IPS DF 19.7 (cell line): ENCODE results near the gene BAZ2B.

Experiments used
- DNase-seq: peaks from one replicate; pipeline ENCODE4 v3.0.0-alpha.2; 2013; ENCODE audit warnings: low read depth, low spot score

The BAZ2B gene

DNA sequence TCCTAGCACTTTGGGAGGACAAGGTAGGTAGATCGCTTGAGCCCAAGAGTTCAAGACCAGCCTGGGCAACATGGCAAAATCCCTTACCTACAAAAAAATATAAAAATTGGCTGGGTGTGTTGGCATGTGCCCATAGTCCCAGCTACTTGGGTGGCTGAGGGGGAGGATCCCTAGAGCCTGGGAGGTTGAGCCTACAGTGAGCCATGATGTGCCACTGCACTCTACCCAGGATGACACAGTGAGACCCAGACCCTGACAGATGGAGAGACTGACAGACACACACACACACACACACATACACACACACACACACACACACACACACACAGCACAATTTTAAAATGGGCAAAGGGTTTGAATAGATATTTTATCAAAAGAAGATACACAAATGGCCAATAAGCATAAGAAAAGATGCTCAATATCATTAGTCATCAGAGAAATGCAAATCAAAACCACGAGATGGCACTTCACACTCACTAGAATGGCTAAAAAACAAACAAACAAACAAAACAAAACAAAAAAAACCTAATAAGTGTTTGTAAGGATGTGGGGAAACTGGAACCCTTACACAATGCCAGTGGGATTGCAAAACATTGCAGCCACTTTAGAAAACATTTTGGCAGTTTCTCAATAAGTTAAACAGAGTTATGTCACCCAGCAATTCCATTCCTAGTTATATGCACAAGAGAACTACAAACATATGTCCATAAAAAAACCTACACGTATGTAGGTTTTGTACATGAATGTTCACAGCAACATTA lies 42.3 kb downstream of the BAZ2B start:
- DNase-seq, result no peak

GRCh38 chr2:159573294-159573693 lies 43.1 kb downstream of the BAZ2B start:
- no peak for DNase-seq

DNA sequence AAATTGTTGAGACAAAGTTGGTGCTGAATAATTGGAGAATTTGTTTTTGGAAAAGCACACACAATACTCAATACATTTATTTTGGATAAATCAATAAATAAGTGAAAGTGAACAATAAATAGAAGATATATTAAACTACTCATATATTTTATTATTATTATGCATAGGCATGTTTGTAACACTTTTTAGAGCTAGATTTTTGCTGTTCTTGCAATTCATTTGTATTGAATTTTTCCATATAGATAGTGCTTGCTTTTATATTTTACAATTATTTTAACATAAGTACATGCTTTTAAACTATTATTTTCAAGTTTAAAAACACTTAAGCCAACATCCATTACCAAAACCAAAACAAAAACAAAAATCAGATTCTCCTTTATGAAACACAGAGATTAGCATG lies 43.9 kb downstream of the BAZ2B start:
- DNase-seq, result no peak

GRCh38 chr2:159571540-159572260 lies 44.6 kb downstream of the BAZ2B start:
- no peak for DNase-seq

DNA sequence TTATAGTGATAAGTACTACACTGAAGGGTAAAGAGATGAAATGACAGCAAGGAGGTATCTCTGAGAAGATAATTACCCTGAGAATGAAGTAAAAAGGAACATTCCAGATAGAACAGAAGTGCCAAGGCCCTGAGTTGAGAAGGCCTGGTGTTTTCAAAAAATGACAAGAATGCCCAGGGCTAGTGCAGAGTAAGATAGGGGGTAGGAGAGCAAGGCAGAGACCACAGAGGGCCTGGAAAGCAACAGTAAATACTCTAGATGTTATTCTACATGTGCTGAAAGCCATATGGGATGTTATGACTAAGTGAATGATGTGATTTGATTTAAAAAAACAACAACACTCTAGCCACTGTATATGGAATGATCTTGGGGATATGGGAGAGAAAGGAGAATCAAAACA lies 52.3 kb downstream of the BAZ2B start:
- DNase-seq, result no peak

DNA sequence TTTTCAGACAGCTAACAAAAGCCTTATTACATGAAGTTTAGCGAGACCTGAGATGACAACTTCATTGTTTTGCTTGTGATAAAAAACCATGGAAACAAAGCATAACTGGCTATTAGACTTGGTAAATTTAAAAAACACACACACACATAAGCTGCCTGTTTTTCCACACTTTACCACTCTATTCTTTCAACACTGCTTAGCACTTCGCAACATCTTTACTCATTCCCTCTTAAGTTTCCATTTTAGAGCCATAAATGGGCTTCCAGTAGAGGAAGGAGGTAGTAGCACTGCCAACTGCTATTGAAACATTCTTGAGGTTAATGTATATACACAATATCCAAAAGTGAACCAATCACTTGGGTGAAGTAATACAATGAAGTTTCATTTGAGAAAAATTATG lies 54.1 kb downstream of the BAZ2B start:
- no peak for DNase-seq

DNA sequence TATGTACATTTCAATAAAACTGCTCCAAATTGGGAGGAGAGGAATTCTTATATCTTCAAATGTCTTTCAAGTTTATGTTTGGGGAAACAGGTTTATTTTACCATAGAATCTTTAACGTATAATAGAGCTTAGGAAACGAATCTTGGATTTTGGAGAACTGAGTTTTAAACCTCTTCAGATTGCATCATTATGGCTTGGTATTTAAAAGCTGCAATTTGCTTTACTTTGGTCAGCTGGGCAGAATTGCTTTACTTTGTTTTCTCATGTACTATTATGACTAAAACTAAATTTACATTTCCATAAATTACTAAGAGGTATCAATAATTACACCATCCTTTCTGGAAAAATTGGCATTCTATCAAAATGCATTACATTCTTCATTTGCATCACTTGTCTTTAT lies 54.6 kb downstream of the BAZ2B start:
- DNase-seq, result no peak

DNA sequence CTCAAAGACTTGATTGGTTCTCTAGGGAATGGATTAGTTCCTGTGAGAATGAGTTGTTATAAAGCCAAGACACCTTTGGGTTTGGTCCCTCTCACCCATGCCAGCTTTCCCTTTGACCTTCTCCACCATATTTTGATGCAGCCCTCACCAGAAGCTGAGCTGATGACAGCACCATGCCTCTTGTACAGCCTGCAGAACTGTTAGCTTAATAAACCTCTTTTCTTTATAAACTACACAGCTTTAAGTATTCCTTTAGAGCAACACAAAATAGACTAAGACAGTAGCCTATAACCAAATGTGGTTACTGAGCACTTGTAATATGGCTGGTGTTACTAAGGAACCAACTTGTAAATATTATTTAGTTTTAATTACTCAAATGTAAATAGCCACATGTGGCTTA lies 55.1 kb downstream of the BAZ2B start:
- no peak for DNase-seq

DNA sequence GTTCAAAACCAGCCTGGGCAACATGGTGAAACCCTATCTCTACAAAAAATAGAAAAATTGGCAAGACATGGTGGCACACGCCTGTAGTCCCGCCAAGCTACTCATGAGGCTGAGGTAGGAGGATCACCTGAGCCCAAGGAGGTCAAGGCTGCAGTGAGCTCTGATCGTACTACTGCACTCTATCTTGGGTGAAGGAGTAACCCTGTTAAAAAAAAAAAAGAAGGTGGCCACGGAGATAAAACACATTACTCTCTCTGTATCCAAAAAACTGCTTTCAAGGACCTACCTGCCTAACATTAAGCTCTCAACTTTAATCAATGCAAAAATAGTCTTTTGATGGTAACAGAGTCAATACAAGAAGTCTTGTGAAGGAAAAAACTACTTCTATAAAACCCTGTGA lies 57.3 kb downstream of the BAZ2B start:
- DNase-seq, result no peak

- no peak for DNase-seq
Observed at GRCh38 chr2:159558479-159558878, 57.9 kb downstream of the BAZ2B start.

DNA sequence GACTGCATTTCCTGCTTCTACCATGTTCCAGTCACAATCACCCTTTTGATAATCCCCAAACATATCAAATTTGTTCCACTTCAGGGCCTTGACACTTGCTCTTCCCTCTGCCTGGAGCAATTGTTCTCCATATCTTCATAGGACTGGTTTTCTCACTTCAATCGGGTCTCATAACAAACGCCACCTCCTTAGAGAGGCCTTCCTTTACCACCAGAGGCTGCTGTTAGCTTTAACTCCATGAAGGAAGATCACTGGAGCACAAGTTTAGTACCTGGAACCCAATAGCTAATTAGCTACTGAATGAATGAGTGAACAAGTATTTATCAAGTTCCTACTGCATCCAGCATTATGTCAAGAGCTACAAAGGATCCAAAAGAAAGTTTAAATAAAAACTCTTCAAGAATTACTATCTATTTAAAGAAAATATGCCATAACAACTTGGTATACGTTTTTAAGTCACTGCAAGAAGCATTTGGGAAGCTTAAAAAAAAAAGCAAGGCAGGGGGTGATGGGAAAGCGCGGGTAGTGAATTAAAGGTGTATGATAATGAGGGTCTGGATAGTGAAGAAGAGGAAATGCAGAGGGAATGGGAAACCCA lies 58.8 kb downstream of the BAZ2B start:
- DNase-seq, result peak; percentile 7

DNA sequence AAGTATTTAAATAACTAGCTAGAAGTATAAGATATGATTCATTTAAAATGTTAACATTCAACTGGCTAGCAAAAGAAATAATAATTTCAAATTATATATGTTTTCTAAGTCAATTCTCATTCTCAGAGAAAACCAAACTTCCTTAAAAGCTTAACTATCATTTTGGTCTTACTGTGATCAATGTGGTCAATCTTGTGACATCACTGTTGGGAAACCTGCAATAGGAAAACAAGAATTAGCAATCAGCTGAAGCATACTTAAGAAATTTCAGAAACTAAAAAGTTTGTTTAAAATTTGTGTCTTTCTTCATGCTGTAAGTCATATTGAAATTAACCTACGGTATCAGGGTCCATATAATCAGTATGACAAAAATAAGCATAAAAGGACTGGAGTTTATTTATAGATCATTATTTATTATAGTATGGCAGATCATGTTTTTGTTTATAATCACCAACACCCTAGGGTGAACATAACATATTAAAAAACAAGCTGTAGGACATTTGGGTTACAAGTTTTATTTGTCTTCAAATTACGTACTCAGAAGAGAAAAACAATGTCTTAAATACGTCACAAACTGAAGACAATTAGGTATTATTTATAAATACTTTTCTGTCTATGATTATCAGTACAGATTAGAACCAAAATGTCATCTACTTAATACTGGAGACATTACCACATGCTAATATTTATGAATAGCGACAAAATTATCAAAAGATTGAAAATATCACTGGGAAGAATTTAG lies 60.5 kb downstream of the BAZ2B start:
- DNase-seq, result no peak

DNA sequence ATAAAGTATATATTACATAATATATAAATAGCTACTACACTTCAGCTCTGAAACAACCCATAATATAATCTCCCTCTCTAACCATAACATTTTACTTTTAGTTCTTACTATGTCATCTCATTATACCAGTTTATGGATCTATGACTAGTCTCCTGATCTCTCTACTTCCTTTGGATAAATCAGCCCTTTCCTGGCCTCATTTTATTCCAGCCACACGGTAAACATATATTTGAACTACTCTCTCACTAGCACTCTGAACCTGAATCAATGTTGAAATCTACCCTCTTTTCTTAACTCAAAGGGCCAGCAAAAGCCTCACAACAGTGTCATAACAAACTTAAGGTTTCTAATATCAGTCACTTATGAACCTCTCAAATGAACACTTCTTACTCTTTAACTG lies 62.6 kb downstream of the BAZ2B start:
- no peak for DNase-seq

DNA sequence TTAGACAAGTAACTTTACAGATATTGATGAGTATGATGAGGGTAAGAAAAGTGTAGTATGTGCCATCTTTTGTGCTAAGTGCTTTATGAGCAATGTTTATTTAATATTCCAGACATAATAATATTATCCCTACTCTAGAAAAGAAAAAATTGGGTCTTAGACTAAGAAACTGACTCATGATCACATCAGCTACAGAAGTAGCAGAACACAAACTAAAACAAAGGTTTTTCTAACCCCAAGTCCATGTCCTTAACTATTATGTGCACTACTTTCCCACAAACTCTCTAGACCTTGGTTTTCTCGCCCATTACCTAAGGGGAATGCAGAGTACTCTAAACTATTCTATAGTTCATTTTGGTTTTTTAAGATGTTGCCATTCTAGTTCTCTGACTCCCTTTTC lies 64.5 kb downstream of the BAZ2B start:
- DNase-seq, result no peak

- no peak for DNase-seq
Observed at GRCh38 chr2:159550231-159550630, 66.1 kb downstream of the BAZ2B start.

DNA sequence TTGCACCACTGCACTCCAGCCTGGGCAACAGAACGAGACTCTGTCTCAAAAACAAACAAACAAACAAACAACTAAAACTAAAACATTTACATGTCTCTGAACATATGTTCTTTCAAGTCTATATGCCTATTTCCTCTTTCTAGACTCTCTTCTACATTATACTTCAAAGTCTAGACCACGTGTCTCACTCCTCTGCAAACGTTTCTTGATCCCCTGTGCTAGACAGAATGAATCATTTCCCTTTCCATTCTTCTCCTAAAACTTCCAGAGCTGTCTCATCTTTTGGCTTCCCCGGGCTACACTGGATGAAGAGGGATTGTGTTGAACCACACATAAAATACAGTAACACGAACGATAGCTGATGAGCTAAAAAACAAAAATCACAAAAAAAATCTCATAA lies 67.1 kb downstream of the BAZ2B start:
- no peak for DNase-seq

- DNase-seq, result no peak
Observed at GRCh38 chr2:159546716-159547430, 69.5 kb downstream of the BAZ2B start.

GRCh38 chr2:159546039-159546438 lies 70.3 kb downstream of the BAZ2B start:
- DNase-seq, result no peak

GRCh38 chr2:159545085-159545484 lies 71.3 kb downstream of the BAZ2B start:
- DNase-seq, result no peak

DNA sequence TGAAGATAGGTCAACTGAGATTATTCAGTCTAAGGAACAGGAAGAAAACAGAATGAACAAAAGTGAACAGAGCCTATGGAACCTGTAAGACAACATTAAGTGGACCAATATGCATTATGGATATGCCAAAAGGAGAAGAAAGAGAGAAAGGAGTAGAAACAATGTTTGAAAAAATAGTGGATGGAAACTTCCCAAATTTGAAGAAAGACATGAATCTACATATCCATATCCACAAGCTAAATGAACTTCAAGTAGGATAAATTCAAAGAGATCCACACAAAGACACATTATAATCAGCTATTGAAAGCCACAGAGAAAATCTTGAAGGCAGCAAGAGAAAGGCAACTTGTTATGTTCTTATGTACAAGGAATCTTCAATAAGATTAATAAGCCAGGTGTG lies 74.2 kb downstream of the BAZ2B start:
- no peak for DNase-seq

DNA sequence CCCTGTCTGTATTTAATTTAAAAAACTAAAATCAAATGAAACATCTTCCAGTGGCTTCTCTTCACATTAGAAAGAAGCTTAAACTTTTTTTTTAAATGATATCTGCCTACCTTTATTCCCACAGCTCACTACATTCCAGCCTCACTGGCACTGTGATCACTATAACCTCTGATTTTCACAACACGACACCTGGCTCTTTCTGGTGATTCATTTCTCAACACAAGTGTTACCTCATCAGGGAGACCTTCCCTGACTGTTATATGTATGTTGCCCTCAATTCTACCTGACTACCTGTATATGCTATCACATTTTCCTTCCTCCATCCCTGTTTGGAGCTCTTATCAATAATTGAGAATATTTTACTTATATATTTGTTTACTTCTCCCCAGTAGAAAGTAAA lies 76.6 kb downstream of the BAZ2B start:
- no peak for DNase-seq

GRCh38 chr2:159538801-159539200 lies 77.5 kb downstream of the BAZ2B start:
- DNase-seq, result no peak
